HepG2 (cell line): Measurements from ENCODE around the gene C1orf21. TPM values are rescaled to one million over a fixed set of nuclear protein-coding genes. Genes with fewer than 3 reads are reported as not detected.

Experiments used
- ATM ChIP-seq: fragments of 450-650 bp; IDR thresholded peaks from 2 replicates; pipeline ENCODE4 v1.7.1; 2017; ENCODE audit warnings: mild to moderate bottlenecking, borderline replicate concordance
- MAF1 ChIP-seq: sonication (generic); formaldehyde crosslinking; IDR thresholded peaks from 2 replicates; pipeline ENCODE4 v1.5.0; 2020; ENCODE audit warnings: missing genetic modification reagents, borderline replicate concordance
- MEIS1 ChIP-seq: sonication (generic); formaldehyde crosslinking; IDR thresholded peaks from 2 replicates; pipeline ENCODE4 v1.9.0; 2021; ENCODE audit warnings: mild to moderate bottlenecking, missing genetic modification reagents, moderate library complexity, borderline replicate concordance
- NCOA1 ChIP-seq: sonication (generic); formaldehyde crosslinking; IDR thresholded peaks from 2 replicates; pipeline ENCODE4 v1.9.0; 2021; ENCODE audit warnings: missing genetic modification reagents
- NFRKB ChIP-seq: fragments of 450-650 bp; IDR thresholded peaks from 2 replicates; pipeline ENCODE4 v1.6.1; 2017
- PBX2 ChIP-seq: IDR thresholded peaks from 2 replicates; pipeline ENCODE4 v1.6.1; 2016; ENCODE audit warnings: control low read depth
- SMAD9 ChIP-seq: sonication (generic); formaldehyde crosslinking; IDR thresholded peaks from 2 replicates; pipeline ENCODE4 v1.5.1; 2020; ENCODE audit warnings: mild to moderate bottlenecking, missing genetic modification reagents
- ZFP36L2 ChIP-seq: sonication (generic); formaldehyde crosslinking; IDR thresholded peaks from 2 replicates; pipeline ENCODE4 v1.4.0; 2020; ENCODE audit warnings: missing genetic modification reagents
- ZNF564 ChIP-seq: sonication (generic); formaldehyde crosslinking; IDR thresholded peaks from 2 replicates; pipeline ENCODE4 v1.8.1; 2023; ENCODE audit warnings: mild to moderate bottlenecking, missing genetic modification reagents
- ZNF777 ChIP-seq: sonication (generic); formaldehyde crosslinking; IDR thresholded peaks from 2 replicates; pipeline ENCODE4 v1.4.0; 2020; ENCODE audit warnings: missing genetic modification reagents
- polyA plus RNA-seq, 8 experiments: library from polyadenylated mRNA; depleted of rRNA in 3 of 8; stranded (reverse) in 7 of 8; unstranded in 1 of 8; fragments of >200 nt; fragmentation: Illumina TruSeq in 4 of 8; extraction: Trizol in 4 of 8; gene quantifications; 2 replicates each; pipeline versions ENCODE4 v1.2.1 to v1.2.3, GENCODE V29; 2011 to 2016; ENCODE audit warnings: low read depth in 4 of 8, missing spikeins in 1 of 8, mixed read lengths in 1 of 8; ENCODE audit not compliant: insufficient read depth in 1 of 8
- total RNA-seq, 5 experiments: library from RNA; depleted of rRNA; stranded (reverse); fragments of >200 nt; fragmentation: Illumina TruSeq; extraction: Trizol; gene quantifications; 2 replicates each; pipeline ENCODE4 v1.2.3, GENCODE V29; 2016; ENCODE audit warnings: low read depth in 1 of 5
- TF ChIP-seq, protein P1 (sequence below), 2 experiments: fragments of 450-650 bp in 1 of 2; sonication (generic) in 1 of 2; formaldehyde crosslinking in 1 of 2; IDR thresholded peaks; 2 replicates each; pipeline versions ENCODE4 v1.6.1 to v1.8.0; 2016 to 2022; ENCODE audit warnings: antibody characterized with exemption in 1 of 2, mild to moderate bottlenecking in 1 of 2, missing genetic modification reagents in 1 of 2
- TF ChIP-seq, protein P2 (sequence below): sonication (generic); formaldehyde crosslinking; conservative IDR thresholded peaks from 2 replicates; pipeline ENCODE4 v1.8.0; 2022; ENCODE audit warnings: missing genetic modification reagents

The C1orf21 gene
- total and polyA plus RNA-seq, 2 of the 13 experiments (the other 11 are each of a cell fraction or from before 2014, with no cell fraction given) = not detected

DNA sequence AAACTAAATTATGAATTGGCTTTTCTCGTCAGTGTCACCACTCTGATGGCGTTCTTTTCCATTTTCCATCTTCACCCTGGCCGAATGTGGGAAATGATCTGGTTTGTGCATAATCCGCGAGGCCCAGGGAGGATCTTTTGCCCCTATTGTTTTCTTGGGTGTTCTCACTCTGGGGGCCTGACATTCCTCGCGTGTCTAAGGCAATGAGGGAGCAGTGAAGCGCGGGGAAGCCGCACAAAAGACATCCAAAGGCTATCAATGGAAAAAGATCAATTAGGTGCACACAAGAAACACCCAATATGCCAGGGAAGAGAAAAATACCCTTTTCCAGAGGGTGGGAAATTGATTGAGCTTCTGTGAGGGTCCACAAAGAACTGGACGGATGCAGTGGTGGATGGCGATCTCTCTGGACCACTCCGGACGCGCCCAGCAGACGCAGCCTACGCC, 941 bp upstream of the C1orf21 start (continued):
- TF ChIP-seq, protein P1, sequence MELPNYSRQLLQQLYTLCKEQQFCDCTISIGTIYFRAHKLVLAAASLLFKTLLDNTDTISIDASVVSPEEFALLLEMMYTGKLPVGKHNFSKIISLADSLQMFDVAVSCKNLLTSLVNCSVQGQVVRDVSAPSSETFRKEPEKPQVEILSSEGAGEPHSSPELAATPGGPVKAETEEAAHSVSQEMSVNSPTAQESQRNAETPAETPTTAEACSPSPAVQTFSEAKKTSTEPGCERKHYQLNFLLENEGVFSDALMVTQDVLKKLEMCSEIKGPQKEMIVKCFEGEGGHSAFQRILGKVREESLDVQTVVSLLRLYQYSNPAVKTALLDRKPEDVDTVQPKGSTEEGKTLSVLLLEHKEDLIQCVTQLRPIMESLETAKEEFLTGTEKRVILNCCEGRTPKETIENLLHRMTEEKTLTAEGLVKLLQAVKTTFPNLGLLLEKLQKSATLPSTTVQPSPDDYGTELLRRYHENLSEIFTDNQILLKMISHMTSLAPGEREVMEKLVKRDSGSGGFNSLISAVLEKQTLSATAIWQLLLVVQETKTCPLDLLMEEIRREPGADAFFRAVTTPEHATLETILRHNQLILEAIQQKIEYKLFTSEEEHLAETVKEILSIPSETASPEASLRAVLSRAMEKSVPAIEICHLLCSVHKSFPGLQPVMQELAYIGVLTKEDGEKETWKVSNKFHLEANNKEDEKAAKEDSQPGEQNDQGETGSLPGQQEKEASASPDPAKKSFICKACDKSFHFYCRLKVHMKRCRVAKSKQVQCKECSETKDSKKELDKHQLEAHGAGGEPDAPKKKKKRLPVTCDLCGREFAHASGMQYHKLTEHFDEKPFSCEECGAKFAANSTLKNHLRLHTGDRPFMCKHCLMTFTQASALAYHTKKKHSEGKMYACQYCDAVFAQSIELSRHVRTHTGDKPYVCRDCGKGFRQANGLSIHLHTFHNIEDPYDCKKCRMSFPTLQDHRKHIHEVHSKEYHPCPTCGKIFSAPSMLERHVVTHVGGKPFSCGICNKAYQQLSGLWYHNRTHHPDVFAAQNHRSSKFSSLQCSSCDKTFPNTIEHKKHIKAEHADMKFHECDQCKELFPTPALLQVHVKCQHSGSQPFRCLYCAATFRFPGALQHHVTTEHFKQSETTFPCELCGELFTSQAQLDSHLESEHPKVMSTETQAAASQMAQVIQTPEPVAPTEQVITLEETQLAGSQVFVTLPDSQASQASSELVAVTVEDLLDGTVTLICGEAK (IDR thresholded peaks at IDR 0.05) = no peak
- TF ChIP-seq, protein P1 (CRISPR knock-in tag; IDR thresholded peaks at IDR 0.05) = no peak
- TF ChIP-seq NFRKB (no peak), NCOA1 (CRISPR knock-in tag) (no peak), ZNF777 (CRISPR knock-in tag) (no peak), ZNF564 (CRISPR knock-in tag) (no peak), ATM (no peak), PBX2 (CRISPR knock-in tag) (no peak), MEIS1 (no peak), ZFP36L2 (CRISPR knock-in tag) (no peak), MAF1 (no peak), SMAD9 (no peak)
- TF ChIP-seq, protein P2, sequence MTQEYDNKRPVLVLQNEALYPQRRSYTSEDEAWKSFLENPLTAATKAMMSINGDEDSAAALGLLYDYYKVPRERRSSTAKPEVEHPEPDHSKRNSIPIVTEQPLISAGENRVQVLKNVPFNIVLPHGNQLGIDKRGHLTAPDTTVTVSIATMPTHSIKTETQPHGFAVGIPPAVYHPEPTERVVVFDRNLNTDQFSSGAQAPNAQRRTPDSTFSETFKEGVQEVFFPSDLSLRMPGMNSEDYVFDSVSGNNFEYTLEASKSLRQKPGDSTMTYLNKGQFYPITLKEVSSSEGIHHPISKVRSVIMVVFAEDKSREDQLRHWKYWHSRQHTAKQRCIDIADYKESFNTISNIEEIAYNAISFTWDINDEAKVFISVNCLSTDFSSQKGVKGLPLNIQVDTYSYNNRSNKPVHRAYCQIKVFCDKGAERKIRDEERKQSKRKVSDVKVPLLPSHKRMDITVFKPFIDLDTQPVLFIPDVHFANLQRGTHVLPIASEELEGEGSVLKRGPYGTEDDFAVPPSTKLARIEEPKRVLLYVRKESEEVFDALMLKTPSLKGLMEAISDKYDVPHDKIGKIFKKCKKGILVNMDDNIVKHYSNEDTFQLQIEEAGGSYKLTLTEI (CRISPR knock-in tag) = no peak
- TF ChIP-seq, all 625 proteins: peak for 0
